IPS-NIHi7 (cell line): Measurements from ENCODE around the gene BIN1.
"Not testable (repeated sequence)": the region's sequence is repeated elsewhere in the genome, so short reads cannot be mapped to it uniquely, and the experiment has no call there.

ENCODE experiments used
- DNase-seq: peaks from one replicate; pipeline ENCODE4 v3.0.0; 2012; ENCODE audit warnings: mixed read lengths; ENCODE audit errors: extremely low spot score

Gene BIN1

DNA sequence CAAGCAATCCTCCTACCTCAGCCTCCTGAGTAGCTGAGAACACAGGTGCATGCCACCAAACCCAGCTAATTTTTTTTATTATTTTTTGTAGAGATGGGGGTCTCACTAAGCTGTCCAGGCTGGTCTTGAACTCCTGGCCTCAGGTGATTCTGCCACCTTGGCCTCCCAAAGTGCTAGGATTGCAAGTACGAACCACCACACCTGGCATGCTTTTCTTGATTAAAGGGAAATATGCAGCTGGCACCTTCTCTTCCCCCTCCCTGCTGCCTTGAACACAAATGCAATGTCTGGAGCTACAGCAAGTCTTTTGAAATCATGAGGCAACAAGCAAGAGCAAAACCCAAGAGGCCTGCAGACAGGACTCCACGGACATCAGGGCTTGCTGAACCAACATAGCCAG, 26.8 kb upstream of the BIN1 start:
- DNase-seq, result peak; percentile 2

- peak; percentile 2 for DNase-seq
These were observed 23.5 kb upstream of the BIN1 start for GRCh38 chr2:127130421-127130820.

DNA sequence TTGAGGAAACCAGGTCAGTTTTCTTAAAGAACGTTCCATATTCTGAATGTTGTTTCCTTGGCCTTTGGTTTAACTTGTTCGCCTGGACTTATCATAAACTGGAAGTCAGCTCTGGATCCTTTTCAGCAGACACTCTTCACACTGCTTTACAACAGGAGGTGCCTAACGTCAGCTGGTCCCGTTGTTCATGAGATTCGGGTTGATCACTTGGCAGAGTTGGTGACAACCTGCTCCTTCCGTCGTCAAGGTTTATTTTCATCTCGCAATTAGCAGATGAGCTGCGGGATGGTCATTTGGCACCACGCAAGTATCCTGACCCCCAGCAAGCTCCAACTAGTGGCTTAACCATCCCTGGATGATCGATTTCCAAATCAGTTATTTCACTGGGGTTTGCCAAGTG, 23.0 kb upstream of the BIN1 start:
- peak; percentile 2 for DNase-seq

- peak; percentile 73 for DNase-seq
These were observed 21.5 kb upstream of the BIN1 start for GRCh38 chr2:127128445-127128904.

DNA sequence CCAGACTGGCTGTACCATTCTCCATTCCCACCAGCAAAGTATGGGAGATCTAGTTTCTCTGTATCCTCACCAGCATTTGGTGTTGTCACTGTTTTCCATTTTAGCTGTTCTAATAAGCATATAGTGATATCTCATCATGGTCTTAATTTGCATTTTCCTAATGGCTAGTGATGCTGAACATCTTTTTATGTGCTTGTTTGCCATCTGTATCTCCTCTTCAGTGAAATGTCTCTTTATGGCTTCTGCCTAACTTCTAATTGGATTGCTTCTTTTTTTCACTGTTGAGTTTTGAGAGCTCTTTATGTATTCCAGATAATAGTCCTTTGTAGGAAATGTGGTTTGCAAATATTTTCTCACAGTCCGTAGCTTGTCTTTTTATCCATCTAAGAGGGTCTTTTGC, 18.9 kb upstream of the BIN1 start:
- DNase-seq, result no peak

- no peak for DNase-seq
These were observed 17.5 kb upstream of the BIN1 start for GRCh38 chr2:127124426-127124825.

GRCh38 chr2:127122361-127123027, 15.5 kb upstream of the BIN1 start:
- DNase-seq, result no peak

DNA sequence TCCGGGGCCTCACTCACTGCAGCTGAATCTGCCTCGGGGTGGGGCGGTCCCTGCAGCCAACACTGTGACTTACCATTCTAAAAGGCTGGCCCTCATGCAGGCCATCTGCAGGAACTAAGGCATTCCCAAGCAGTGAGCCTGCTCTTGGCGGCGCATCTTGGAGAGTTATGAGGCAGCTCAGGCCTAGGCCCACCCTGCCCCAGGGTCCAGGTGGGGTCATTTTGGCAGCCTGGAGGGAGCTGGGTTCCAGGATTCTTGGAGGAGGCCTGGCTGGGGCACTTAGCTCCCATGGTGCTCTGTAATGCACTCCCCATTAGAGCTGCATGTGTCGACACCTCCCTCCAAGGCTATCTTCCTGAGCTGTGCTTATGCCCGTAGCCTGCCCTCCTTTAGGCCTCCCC, 14.8 kb upstream of the BIN1 start:
- no peak for DNase-seq

DNA sequence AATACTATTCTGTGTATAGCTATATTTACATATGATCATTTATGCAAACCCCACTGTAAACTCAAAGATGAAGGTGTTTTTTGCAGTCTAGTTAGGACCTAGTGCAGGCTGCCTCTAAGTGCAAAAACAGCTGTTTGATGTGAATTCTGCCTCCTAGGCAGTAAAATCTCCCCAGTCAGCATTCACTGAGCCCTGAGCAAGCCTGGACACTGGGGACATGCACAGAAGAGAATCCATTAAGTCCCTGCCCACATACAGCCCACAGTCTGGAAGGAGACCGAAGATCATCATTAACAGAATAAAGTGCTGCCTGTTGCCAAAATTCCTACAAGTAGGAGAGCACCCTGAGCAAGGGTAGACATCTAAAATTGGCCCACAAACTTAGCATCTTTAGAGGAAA, 14.4 kb upstream of the BIN1 start:
- no peak for DNase-seq

DNA sequence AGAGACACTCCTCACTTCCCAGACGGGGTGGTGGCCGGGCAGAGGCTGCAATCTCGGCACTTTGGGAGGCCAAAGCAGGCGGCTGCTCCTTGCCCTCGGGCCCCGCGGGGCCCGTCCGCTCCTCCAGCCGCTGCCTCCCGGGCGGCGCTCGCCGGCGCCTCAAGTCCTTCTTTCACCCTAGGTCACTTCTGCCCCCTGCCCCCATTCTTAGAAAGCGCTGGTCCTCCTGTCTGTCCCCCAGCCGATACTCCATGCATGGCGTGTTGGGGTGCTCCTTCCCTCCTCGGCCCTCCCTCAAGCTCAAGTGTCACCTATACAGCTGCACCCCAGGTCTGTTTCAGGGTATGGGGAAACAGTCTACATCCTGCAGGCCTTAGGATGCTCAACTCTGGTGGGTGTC, 13.5 kb upstream of the BIN1 start:
- not testable (repeated sequence) for DNase-seq

DNA sequence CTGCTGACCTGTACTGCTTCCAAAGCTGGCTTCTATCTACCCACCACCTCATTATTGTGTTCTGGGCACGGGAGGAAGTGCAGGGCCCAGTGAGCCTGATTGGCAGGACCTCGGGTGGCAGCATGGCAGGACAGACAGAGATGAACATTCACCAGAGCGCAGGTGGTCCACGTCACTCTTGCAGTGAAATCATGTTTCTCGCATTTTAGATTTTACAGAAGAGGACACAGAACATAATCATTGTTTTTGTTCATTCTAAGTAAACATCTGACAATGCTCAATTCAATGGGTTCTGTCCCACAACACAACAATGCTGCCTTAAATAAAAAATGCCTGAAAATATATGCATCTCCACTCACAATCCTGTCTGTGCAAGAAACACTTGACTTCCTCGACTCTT, 11.5 kb upstream of the BIN1 start:
- DNase-seq, result no peak

- no peak for DNase-seq
These were observed 11.1 kb upstream of the BIN1 start for GRCh38 chr2:127118038-127118437.

DNA sequence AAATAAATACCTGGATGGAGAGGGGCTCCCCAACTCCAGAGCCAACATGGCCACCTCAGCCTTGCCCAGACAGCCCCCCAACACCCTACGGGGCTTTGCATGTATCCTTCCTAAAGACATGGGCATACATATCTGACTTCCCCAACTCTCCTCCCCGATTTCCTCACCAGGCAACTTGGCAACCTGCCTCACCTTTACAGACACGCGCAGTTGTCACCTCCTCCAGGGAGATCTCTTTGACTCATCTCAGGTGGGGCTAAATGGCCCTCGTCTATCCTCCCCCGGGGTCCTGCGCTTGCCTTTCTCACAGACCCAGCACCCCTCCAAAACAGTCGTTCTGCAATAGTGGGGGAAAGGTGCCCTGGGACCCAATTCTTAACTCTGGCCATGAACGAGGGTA, 10.6 kb upstream of the BIN1 start:
- DNase-seq, result no peak

DNA sequence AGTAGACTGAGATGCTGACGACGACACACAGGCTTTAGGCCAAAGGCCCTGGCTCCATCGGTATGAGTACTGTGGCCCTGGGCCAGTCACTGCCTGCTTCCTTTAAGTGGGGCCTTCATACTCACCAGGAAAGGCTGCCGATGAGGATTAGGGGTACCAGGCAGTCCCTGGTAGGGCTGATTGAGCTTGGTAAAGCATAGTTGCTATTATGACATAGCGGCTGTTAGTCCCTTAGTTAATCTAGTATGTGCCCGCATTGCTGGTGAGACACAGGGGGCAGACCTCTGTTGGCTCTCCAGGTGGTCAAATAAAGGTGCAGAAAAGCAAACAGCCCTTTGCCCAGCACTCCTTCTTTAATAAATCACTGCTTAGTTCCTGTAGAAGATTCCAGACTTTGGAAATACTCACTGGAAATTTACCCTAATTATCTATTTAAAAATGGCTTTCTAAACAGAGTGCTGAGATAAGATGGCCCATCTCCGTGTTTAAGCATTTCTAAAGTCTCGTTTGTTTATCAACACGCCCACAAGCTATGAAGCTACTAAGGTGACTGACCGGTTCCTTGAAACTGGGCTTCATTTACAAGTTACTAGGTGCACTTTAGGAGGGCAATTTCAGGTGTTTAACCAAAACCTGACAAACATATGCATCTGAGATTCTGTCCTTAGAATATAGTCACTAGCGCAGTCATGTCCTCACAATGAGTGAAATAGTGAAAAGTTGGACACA, 8.7 kb upstream of the BIN1 start:
- DNase-seq, result no peak

DNA sequence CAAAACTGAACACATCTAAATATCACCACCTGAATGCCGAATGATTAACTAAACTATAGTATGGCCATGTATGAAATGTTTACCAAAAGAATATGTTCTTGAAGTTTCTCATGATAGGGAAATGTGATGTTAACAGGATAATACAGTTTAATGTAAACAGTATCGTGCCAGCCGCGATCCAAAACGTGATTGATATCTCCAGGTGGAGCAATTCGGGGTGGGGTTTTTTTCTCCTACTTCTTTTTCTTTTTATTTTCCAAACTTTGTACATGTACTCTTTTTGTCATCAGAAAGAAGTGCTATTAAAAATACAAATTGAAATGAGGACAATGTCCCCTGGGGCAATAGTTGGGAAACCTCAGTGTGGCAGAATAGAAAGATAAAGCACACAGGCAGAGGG, 4.0 kb upstream of the BIN1 start:
- DNase-seq, result no peak

DNA sequence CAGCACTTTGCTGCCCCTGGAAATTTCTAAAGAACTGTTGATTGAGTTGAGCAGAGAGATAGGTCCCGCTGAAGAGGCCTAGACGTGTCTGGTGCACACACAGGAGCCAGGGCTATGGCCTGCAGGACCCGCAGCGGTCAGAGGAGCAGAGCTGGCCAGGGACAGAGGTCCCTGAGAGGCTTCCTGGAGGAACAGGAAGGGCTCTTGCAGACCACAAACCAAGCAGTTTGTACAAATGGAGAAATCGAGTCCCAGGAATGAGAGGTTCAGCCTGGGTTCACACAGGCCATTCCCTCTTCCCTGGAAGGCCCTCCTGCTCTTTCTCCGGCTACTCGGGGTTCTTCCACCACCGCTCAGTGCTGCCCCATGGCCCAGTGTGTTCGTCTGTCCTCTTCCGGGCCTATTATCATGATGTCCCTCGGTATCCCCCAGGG, 1.2 kb upstream of the BIN1 start:
- DNase-seq, result no peak

GRCh38 chr2:127107622-127107999, 657 bp upstream of the BIN1 start:
- DNase-seq, result peak; percentile 44

GRCh38 chr2:127106457-127106990, 430 bp downstream of the BIN1 start:
- peak; percentile 49 for DNase-seq

DNA sequence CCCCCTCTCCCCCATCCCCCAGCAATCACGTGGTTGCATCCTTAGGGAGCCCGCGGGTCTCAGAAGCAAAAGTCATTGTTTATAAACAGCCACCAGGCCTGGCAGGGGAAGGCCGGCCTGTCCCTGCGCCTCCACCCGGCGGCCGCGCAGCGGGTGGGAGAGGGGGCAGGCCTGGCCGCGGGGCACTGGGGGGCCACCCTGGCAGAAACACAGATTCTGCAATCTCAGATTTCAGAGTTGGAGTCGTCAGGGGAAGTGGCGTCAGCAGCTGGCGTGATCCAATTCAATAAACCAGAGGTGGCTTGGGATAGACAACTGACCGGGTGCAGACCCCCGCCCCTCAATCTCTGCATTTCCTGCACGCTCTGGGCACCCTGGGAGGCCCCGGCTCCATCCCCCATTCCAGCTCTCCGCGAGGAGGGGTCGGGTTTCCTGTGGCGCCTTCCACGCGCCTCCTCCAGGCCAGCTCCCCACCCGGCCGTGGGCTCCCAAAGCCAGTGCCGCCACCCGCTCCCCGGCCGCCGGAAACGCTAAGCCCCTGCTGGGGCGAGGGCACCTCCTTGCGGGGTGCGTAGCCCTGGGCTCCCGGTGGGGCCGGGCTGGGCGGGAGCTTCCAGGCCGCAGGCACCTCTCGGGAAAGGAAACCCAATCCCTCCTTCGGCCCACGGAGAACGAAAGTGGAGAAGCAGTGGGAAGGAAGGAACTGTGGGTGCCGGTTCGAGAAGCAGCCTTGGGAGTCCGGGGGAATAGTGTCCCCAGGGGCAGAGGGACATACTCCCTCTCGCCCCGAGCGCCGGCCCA, 1.1 kb downstream of the BIN1 start:
- DNase-seq, result peak; percentile 55

DNA sequence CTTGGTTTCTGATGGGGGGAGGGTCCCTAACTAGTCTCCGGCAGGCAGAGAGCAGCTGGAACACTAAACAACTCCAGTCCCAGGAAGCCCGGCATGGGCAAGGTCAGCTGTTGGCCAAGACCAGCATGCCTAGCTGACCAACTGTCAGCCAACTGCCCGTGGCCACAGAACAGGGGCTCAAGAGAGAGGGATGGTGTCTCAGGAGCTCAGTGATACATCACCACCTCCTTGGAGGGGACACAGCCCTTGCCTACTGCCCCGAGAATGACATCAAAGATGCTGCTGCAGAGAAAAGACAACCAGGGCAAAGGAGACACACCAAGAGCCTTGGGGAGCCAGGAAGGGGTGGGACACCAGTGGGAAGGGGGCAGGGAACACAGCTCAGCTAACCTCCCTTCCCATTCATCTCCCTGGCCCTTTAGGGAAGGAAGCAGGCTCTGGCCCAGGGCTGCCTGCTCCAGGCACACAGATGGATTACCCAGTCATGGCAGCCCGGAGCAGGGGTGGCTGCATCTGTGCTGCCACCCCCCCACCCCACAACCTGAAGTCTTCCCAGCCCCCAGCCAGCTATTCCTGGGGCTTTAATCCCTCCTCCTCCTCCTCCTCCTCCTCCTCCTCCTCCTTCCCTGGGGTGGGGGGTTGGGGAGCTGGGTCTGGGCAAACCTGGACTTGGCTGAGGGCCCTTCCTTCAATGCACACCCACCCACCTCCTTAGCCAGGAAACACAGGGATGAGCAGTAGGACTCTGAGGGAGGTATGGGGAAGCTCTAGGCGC, 1.9 kb downstream of the BIN1 start:
- DNase-seq, result no peak

GRCh38 chr2:127104166-127104660, 2.7 kb downstream of the BIN1 start:
- DNase-seq, result no peak
